COLO829 (cell line): ENCODE data around the gene MXD1.
"Not testable (repeated sequence)": the region's sequence is repeated elsewhere in the genome, so short reads cannot be mapped to it uniquely, and the experiment has no call there.

Experiments
- DNase-seq: peaks from one replicate; pipeline ENCODE4 v3.0.0; 2012; ENCODE audit warnings: low spot score

Gene MXD1

DNA sequence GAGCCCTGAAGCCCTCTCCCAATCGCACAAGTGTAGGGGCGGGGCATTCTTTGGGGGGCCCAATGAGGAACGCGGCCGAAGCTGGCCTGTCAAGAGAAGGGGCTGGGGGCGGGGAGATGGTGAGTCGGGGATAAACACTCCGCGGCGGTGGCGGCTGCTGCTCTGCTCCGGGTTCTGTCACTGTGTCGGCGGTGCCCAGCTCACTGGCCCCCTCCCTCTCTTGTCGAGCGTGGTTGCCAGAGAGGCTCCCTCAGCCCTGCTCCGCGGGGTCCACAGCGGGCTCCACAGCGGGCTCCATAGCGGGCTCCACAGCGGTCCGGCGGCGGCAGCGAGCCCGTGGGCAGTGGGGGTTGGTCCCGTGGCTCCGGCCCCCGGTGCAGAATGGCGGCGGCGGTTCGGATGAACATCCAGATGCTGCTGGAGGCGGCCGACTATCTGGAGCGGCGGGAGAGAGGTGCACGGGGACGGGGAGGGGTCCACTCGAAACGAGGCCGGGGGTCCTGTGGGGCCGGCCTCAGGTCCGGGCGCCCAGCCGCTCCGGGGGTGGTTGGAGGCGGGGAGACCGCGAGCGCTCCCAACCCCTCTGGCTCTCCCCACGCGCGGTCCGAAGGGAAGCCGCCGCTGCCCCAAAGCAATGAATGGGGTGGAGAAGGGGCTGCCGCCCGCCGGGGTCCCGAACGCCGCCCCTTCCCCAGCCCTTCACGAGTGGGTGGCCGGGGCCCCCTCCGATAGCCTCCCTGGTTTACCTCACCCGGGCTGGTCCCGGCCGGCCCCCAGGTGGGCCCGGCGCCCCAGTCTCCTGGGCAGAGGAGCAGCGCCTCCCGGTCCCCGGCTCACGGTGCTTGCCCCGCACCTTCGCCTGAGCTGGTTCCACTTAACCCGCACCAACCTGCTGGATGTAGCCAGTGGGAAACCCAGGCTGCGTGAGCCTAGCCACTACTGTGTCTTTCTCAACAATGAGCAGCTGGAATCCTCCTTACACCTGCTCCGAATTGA, at the start of gene MXD1:
TSS of gene MXD1 (plus strand) at position 160 of the 996 bp plus-strand sequence. CDS start at position 382, 222 bp downstream.
- peak; percentile 97 for DNase-seq

DNA sequence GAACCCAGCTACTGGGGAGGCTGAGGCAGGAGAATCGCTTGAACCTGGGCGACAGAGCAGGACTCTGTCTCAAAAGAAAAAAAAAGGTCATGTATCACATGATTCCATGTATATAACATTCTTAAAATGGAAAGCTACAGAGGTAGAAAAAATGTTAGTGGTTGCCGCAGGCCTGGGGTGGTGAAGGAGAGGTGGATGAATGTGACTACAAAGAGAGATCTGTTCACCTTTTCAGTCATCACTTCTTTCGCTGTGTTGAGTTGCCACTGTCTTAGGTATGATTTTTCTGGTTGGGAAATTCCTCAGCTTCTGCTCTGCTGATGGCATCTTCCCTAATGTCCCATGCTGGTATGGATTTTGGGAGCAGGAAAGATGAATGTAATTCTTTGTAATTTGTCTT, 26.5 kb upstream of the MXD1 start:
- DNase-seq = no peak

DNA sequence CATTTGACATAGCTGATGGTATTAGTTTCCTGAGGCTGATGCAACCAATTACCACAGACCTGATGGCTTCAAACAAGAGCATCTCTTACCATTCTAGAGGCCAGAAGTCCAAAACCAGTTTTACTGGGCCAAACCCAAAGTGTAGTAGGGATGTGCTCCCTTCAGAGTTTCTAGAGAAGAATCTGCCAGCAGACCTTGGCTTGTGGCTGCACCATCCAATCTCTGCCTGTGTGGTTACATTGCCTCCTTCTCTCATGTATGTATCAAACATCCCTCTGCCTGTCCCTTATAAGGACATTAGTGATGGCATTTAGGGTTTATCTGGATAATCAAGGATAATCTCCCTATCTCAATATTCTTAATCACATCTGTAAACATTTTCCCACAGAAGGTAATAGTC, 25.6 kb upstream of the MXD1 start:
- no peak for DNase-seq

DNA sequence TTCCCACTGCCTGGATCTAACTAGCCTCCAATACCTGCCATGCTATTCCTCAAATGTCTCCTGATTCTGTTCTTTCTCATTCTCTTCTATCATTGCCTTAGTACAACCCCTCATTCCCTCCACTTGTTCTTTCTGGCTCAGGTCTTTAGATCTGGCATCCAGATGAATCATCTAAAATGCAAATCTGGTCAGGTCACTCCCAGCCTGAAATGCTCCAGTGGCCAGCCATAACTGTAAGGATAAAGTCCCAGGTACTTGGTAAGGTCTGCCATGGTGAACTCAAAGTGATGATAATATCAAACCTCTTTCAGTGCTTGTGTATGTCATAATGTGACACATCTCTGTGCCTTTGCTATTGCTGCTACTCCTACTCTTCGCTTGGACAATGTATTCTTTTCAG, 24.0 kb upstream of the MXD1 start:
- no peak for DNase-seq

DNA sequence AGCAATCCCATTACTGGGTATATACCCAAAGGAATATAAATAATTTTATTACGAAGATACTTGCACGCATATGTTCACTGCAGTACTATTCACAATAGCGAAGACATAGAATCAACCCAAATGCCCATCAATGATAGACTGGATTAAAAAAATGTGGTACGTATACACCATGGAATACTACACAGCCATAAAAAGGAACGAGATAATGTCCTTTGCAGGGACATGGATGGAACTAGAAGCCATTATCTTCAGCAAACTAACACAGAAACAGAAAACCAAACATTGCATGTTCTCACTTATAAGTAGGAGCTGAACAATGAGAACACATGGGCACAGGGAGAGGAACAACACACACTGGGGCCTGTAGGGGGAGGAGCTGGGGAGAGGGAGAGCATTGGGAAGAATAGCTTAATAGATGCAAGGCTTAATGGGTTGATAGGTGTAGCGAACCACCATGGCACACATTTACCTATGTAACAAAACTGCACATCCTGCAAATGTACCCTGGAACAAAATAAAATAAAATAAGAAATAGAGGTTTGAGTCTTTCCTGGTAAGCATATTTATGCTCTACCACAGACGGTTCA, 22.0 kb upstream of the MXD1 start:
- not testable (repeated sequence) for DNase-seq

DNA sequence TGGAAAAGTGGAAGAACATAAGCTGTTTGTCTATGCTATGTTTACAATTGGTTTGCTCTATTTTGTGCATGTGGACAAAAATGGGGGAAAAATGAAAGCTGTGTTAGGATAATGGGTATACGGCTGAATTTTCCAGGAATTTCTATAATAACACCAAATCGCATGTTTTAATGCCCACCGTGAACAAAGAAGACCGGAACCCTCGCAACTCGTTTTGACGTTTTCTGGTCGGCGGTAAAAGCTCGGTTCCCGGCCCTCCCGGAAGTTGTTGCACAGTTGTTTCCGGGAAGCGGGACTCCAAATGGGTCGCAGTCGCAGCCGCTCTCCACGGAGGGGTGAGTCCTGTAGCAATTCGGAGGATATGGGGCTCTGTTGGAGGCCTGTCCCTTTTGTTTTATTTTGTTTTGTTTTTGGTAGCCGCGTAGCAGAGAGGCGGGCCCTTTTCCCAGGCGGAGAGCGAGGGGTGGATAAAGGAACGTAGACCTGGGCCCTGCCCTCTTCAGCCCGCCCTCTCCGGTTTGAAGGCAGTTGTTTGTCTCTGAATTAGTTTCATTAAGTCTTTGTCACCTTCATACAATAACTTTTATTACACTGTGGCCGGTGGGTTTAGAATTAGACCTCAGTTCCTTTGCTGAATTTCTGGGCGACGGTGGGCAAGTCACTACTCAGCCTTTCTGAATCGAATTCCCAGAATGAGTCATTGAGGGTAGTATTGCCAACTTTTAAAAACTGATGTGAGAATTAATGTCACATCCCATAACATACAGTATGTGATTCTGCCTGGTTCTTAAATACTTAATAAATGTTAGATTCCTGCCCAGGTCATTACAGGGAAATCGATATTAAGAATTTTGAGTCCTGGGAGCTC, 21.0 kb upstream of the MXD1 start, which contains the start of gene SNRNP27:
TSS of gene SNRNP27 (plus strand) at position 273 of the 868 bp plus-strand sequence. CDS start at position 302, 29 bp downstream.
- DNase-seq = peak; percentile 89

GRCh38 chr2:69894737-69895136, 20.2 kb upstream of the MXD1 start:
- DNase-seq = not testable (repeated sequence)

DNA sequence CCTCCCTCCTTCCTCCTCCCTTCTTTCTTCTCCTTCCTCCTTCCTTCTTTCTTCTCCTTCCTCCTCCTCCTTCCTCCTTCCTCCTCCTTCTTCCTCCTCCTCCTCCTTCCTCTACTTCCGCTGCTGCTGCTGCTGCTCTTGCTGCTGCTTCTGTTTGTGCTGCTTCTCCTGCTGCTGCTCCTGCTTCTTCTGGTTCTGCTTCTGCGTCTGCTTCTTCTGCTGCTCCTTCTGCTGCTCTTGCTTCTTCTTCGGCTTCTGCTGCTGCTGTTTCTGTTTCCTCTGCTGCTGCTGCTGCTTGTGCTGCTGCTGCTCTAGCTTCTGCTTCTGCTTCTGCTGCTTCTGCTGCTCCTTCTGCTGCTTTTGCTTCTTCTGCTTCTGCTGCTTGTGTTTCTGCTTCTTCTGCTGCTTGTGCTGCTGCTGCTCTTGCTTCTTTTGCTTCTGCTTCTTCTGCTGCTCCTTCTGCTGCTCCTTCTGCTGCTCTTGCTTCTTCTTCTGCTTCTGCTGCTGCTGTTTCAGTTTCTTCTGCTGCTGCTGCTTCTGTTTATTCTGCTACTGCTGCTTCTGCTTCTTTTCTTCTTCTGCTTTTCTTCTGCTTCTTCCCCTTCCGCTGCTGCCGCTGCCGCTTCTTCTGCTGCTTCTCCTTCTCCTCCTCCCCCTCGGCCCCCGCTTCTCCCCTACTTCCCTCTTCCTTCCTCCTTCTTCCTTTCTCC, 12.5 kb upstream of the MXD1 start:
- no peak for DNase-seq

- no peak for DNase-seq
Observed at GRCh38 chr2:69907216-69907615, 7.7 kb upstream of the MXD1 start.

- peak; percentile 48 for DNase-seq
Observed at GRCh38 chr2:69911985-69912563, 2.8 kb upstream of the MXD1 start.

DNA sequence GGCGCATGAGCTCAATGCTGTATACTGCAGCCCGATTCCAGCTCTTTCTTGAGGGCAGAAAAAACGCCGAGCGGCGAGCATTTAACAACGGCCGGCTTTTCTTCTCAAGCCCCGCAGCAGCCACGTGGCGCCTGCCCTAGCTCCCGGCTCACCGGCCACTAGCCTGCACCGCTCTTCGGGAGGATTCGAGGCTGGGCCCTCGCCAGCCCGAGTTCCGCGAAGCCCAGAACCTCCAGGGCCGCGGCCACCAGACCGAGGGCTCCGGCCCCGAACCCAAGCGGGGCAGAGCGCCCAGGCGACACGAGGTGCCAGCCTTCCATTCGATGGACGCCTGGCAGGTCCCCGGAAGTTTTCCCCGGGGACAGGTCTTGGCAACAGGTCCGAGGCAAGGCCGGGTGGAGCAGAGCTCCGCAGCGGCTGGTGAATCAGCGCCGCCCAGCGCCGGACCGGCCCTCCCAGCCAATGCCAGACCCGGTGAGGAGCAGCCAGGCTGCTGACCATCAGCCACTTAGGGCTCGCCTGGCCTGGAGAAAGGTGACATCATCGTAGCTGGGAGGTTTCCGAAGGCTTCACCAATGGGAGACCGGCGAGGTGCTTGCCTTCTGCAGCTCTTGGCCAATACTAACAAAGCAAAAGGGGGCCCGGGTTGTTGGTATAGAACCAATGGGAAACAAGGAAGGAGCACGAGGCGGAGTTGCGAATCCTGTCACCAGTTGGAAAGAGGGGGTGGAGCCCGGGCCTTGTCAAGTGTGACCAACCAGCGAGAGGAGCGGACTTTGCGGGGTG, 552 bp upstream of the MXD1 start:
- peak; percentile 24 for DNase-seq

DNA sequence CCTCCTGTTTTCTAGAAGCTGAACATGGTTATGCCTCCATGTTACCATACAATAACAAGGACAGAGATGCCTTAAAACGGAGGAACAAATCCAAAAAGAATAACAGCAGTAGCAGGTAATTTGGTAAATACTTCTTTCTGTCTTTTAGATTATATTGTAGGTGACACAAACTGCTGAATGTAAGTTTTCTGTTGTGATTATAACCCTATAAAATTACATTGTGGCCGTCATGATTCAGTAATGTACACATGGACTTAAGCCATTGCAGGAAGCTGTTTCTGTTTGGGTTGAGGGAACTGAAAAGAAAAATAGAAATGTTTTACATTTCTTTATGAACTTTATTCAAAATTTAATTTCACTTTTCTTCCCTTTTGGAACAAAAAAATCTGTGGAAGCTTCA, 1.2 kb downstream of the MXD1 start:
- no peak for DNase-seq

GRCh38 chr2:69917852-69918251, 2.9 kb downstream of the MXD1 start:
- no peak for DNase-seq

- DNase-seq = no peak
Observed at GRCh38 chr2:69918401-69918800, 3.5 kb downstream of the MXD1 start.

GRCh38 chr2:69923116-69923515, 8.2 kb downstream of the MXD1 start:
- DNase-seq = no peak

DNA sequence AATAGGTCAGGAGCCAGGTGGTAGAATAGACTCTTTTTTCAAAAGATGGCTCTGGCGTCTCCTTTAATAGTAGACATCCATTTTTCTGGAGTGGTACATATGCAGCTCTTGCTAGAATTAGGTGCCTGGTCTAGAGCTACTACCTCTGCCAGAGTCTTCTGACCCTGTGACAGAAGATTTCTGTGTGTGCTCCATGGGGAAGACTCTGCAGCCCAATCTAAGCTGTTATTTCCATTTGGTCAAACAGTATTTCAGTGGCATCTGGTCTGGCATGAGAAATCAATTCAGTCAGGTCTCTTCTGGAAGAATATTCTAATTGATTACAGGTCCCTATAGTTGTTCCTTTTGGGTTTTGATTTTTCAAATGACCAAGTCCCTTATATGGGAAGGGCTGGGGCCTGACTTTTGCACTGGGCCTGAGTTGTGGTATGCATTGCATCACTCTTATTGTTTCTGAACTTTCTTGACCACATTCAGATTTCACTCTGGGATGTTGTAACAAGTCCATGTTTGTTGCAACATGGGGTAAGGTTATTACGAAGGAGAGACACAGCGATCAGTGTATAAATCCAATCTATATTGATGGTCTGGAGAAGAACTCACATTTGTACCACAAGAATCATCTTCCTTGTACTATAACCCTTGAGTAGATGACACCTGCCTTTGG, 12.1 kb downstream of the MXD1 start:
- DNase-seq = no peak

DNA sequence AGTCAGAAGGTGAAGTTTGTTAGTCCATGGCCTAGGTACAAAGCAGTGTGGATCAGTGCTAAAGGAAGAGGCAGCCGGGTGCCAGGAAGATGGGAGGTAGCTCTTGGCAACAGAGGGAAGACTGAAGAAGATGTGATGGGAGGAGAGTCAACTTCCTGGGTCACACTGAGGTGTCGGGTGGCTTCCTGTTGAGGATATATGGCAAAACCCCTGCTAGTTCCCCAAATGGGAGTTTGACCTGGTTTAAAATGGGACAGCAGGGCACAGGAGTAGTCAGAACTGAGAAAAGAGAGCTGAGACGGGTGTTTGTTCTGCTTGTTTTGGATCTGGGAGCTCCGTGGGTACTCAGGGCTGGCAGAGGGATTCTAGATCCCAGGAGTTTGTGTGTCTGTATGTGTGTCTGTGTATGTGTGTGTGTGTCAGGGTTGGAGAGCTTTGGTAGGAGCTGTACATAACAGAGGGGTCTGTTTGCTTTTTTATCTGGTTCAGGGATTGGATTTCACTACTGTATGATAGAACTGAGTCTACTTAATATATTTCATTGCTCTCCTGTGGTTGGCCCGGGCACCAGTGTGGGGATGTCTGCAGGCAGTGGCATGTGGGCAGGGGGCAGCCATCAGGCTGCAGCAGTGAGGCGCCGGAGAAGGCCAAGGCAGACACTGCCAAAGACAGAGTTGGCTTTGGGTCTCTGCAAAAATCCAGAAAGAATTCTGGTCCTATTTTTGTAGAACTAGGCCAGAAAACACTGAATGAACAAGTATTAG, 17.1 kb downstream of the MXD1 start:
- DNase-seq = no peak

DNA sequence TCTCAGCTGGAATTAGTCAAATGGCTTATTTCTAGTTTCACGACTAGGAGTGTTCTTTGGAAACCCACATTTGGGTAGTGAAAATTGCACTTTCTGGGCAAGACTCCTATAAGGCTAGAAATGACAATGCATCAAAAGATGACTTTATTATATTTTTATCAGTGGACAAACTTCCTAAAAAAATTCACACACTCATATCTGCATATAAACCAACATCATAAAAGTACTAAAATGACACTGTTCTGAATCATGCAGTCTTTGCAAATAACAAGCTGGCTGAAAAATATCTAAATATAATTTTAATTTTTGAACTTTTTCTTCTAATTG, 17.6 kb downstream of the MXD1 start:
- DNase-seq = no peak

DNA sequence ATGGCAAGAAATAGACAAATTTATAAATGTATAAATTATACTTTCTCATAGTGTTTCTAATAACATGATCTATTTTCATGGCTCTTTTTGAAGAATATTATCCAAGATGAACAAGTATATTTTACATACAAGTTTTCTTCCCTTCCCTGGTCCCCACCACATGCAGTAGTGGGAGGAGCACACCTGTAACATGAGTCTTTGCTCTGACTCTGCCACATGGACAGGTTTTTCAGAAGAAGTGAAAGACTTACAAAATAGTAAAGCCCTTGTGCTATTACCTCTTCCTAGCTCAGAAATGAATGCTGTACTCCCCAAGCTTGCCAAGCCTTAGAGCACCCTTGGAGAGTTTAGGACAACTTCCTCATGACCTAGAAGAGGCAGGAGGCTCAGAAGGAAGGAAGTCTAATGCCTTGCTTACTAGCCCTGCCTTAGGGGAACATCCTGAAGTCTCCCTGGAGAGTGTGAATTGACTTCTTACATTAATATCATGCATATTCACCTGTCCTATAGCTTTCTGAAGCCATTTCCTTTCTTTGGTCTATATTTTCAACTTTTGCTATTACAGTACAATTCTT, 18.4 kb downstream of the MXD1 start:
- DNase-seq = no peak
